Activated CD4-positive, alpha-beta T cell treated with anti-CD3 and anti-CD28 coated beads for 36 hours (primary cell): Measurements from ENCODE around the gene MCF2L2. TPM values are rescaled to one million over a fixed set of nuclear protein-coding genes. Genes with fewer than 3 reads are reported as not detected.
"Not testable (repeated sequence)": the region's sequence is repeated elsewhere in the genome, so short reads cannot be mapped to it uniquely, and the experiment has no call there.

ENCODE experiments used
- ATAC-seq: fragments of 200-7000 bp; cut with Tn5 transposase; one replicate; pipeline ENCODE4 v1.10.0; 2021; ENCODE audit warnings: mild to moderate bottlenecking, moderate library complexity
- CTCF ChIA-PET: fragments of 350-600 bp; sonication (Branson Sonifier 250); formaldehyde crosslinking; loops from one replicate; lab custom pipeline; 2021; ENCODE audit warnings: antibody characterized with exemption; lab: Charles Lee
- POLR2A ChIA-PET: fragments of 350-600 bp; sonication (Branson Sonifier 250); formaldehyde crosslinking; loops from one replicate; lab custom pipeline; 2021; ENCODE audit warnings: antibody characterized with exemption, inconsistent platforms; lab: Charles Lee
- DNase-seq: peaks from one replicate; pipeline ENCODE4 v3.0.0-alpha.2; 2020
- H3K27ac Mint-ChIP-seq: one replicate; pipeline ENCODE4 v1.8.0; 2021; ENCODE audit warnings: mixed read lengths
- H3K27me3 Mint-ChIP-seq: one replicate; pipeline ENCODE4 v1.8.0; 2021; ENCODE audit warnings: mixed read lengths
- H3K36me3 Mint-ChIP-seq: one replicate; pipeline ENCODE4 v1.8.0; 2021; ENCODE audit warnings: low read depth, mixed read lengths
- H3K4me1 Mint-ChIP-seq: one replicate; pipeline ENCODE4 v1.8.0; 2021; ENCODE audit warnings: mixed read lengths
- H3K4me3 Mint-ChIP-seq: one replicate; pipeline ENCODE4 v1.8.0; 2021; ENCODE audit warnings: mild to moderate bottlenecking, moderate library complexity, mixed read lengths
- H3K9me3 Mint-ChIP-seq: one replicate; pipeline ENCODE4 v1.8.0; 2021; ENCODE audit warnings: low read depth, mixed read lengths
- intact Hi-C, 2 experiments: fragments of 100-400 bp; cut with DNase I in 1 of 2; cut with micrococcal nuclease in 1 of 2; formaldehyde crosslinking; loops; one replicate each; pipeline versions ENCODE4 v1.14.2 to v1.15.1; 2022 to 2024; cut with DNase I, micrococcal nuclease
- total RNA-seq, 2 experiments: library from RNA; stranded (reverse); gene quantifications; one replicate each; pipeline ENCODE4 v1.2.3, GENCODE V29; 2021

MCF2L2 gene
- 1 to 10 TPM; 1.9 to 2.3 TPM for total RNA-seq

- intact Hi-C loops, result loop anchor here in 1 of 2 experiments (1.0 to 10.0 kb wide), 4 partner anchors 143 to 836 kb away; partner anchors contain the start of genes CAMK2N2 and MCCC1
- ATAC-seq (peak; percentile 85), DNase-seq (peak; percentile 92)
- Mint-ChIP-seq H3K4me1 (peaks cover 43% of the 10 kb centered on the region), H3K36me3 (no peaks in the 10 kb centered on the region), H3K9me3 (no peaks in the 10 kb centered on the region), H3K27me3 (peaks cover 11% of the 10 kb centered on the region), H3K27ac (peak within 1 kb of the TSS; percentile 79), H3K4me3 (peak within 1 kb of the TSS; percentile 79)
- ChIA-PET POLR2A (interaction anchor here (0.6 kb wide), 1 partner anchor 49 kb away, joined by 3 read pairs; no protein-coding TSS in a partner anchor), CTCF (interaction anchor here (0.5 to 1.6 kb wide), 10 partner anchors 15 to 339 kb away, joined by 3 to 5 read pairs (median 3); no protein-coding TSS in a partner anchor)
These were observed at the start of gene MCF2L2 for GRCh38 chr3:183428447-183429211. TSS of gene MCF2L2 (minus strand) at chr3:183428619. CDS start at chr3:183427977, 642 bp downstream.

- ATAC-seq (no peak), DNase-seq (no peak)
- intact Hi-C loops, result no loop called here
- POLR2A ChIA-PET, result interaction anchor here (0.6 kb wide), 1 partner anchor 49 kb away, joined by 3 read pairs; the partner anchor contains the start of gene MCF2L2
- H3K4me1 Mint-ChIP-seq, result peaks cover 14% of the 10 kb centered on the region
- CTCF ChIA-PET, result interaction anchor here (0.9 to 2.4 kb wide), 4 partner anchors 12 to 289 kb away, joined by 3 to 6 read pairs (median 4); no protein-coding TSS in a partner anchor
- no peaks in the 10 kb centered on the region for H3K9me3 Mint-ChIP-seq
- H3K27ac Mint-ChIP-seq, result no peak overlapping the region
- H3K4me3 Mint-ChIP-seq, result no peak overlapping the region
- no peaks in the 10 kb centered on the region for H3K36me3 Mint-ChIP-seq
- no peaks in the 10 kb centered on the region for H3K27me3 Mint-ChIP-seq
These were observed 49.5 kb upstream of the MCF2L2 start for GRCh38 chr3:183477801-183478456.

GRCh38 chr3:183475764-183476162 is 47.3 kb upstream of the MCF2L2 start:
- H3K4me1 Mint-ChIP-seq, ATAC-seq, H3K27me3 Mint-ChIP-seq, intact Hi-C loops, H3K27ac Mint-ChIP-seq, H3K9me3 Mint-ChIP-seq, POLR2A ChIA-PET, H3K4me3 Mint-ChIP-seq, H3K36me3 Mint-ChIP-seq, DNase-seq: not testable (repeated sequence)
- CTCF ChIA-PET, result interaction anchor here (0.5 to 2.2 kb wide), 7 partner anchors 10 to 732 kb away, joined by 3 to 9 read pairs (median 3); no protein-coding TSS in a partner anchor

GRCh38 chr3:183475016-183475763 is 46.8 kb upstream of the MCF2L2 start:
- no peak overlapping the region for H3K4me3 Mint-ChIP-seq
- ATAC-seq (no peak), DNase-seq (no peak)
- peaks cover 4% of the 10 kb centered on the region for H3K4me1 Mint-ChIP-seq
- H3K27ac Mint-ChIP-seq, result no peak overlapping the region
- H3K36me3 Mint-ChIP-seq, result no peaks in the 10 kb centered on the region
- CTCF ChIA-PET, result interaction anchor here (0.5 to 2.2 kb wide), 9 partner anchors 10 to 732 kb away, joined by 3 to 9 read pairs (median 3); no protein-coding TSS in a partner anchor
- no peaks in the 10 kb centered on the region for H3K27me3 Mint-ChIP-seq
- intact Hi-C loops, result no loop called here
- no peaks in the 10 kb centered on the region for H3K9me3 Mint-ChIP-seq
- POLR2A ChIA-PET, result no interaction called here

GRCh38 chr3:183473969-183474368 is 45.5 kb upstream of the MCF2L2 start:
- POLR2A ChIA-PET, result no interaction called here

GRCh38 chr3:183472155-183472554 is 43.7 kb upstream of the MCF2L2 start:
- H3K27ac Mint-ChIP-seq, result no peak overlapping the region
- ChIA-PET POLR2A (interaction anchor here (0.7 kb wide), 1 partner anchor 63 kb away, joined by 3 read pairs; no protein-coding TSS in a partner anchor), CTCF (interaction anchor here (1.1 to 1.6 kb wide), 2 partner anchors 11 to 295 kb away, joined by 3 to 7 read pairs; no protein-coding TSS in a partner anchor)
- no peaks in the 10 kb centered on the region for H3K27me3 Mint-ChIP-seq
- intact Hi-C loops, result no loop called here
- DNase-seq, result no peak
- peaks cover 26% of the 10 kb centered on the region for H3K4me1 Mint-ChIP-seq
- no peak for ATAC-seq
- H3K36me3 Mint-ChIP-seq, result no peaks in the 10 kb centered on the region
- no peak overlapping the region for H3K4me3 Mint-ChIP-seq
- no peaks in the 10 kb centered on the region for H3K9me3 Mint-ChIP-seq

More at GRCh38 chr3:183473969-183474368, 45.5 kb upstream of the MCF2L2 start:
- ATAC-seq (no peak), DNase-seq (no peak)
- Mint-ChIP-seq H3K36me3 (no peaks in the 10 kb centered on the region), H3K27me3 (no peaks in the 10 kb centered on the region), H3K27ac (no peak overlapping the region), H3K9me3 (no peaks in the 10 kb centered on the region), H3K4me3 (no peak overlapping the region), H3K4me1 (peaks cover 10% of the 10 kb centered on the region)
- intact Hi-C loops, result no loop called here
- CTCF ChIA-PET, result interaction anchor here (1.1 to 2.0 kb wide), 5 partner anchors 14 to 292 kb away, joined by 3 to 9 read pairs (median 4); no protein-coding TSS in a partner anchor

GRCh38 chr3:183468424-183468823 is 40.0 kb upstream of the MCF2L2 start:
- intact Hi-C loops, result loop anchor here (2.0 to 10.0 kb wide), 7 partner anchors 34 to 786 kb away; partner anchors contain the start of genes MAP6D1 (in 1 of the 2), PARL (in 1 of the 2) and YEATS2 (in 1 of the 2)
- ChIA-PET POLR2A (interaction anchor here (0.7 to 1.1 kb wide), 3 partner anchors 29 to 236 kb away, joined by 3 to 5 read pairs (median 4); no protein-coding TSS in a partner anchor), CTCF (interaction anchor here (0.5 to 3.2 kb wide), 23 partner anchors 9 to 416 kb away, joined by 3 to 21 read pairs (median 3); partner anchors contain the start of genes B3GNT5 and PARL)
- H3K9me3 Mint-ChIP-seq, result no peaks in the 10 kb centered on the region
- H3K27me3 Mint-ChIP-seq, result no peaks in the 10 kb centered on the region
- no peak overlapping the region for H3K4me3 Mint-ChIP-seq
- no peaks in the 10 kb centered on the region for H3K36me3 Mint-ChIP-seq
- H3K27ac Mint-ChIP-seq, result peak overlapping the region; percentile 84
- no peak for DNase-seq
- H3K4me1 Mint-ChIP-seq, result peaks cover 26% of the 10 kb centered on the region
- peak; percentile 77 for ATAC-seq

GRCh38 chr3:183466575-183466974 is 38.2 kb upstream of the MCF2L2 start:
- Mint-ChIP-seq H3K27ac (no peak overlapping the region), H3K4me1 (peaks cover 26% of the 10 kb centered on the region), H3K27me3 (no peaks in the 10 kb centered on the region), H3K36me3 (no peaks in the 10 kb centered on the region), H3K9me3 (no peaks in the 10 kb centered on the region), H3K4me3 (no peak overlapping the region)
- intact Hi-C loops, result loop anchor here (5.0 to 10.0 kb wide), 3 partner anchors 231 to 788 kb away; partner anchors contain the start of gene YEATS2 (in 1 of the 2)
- ChIA-PET CTCF (no interaction called here), POLR2A (no interaction called here)
- no peak for ATAC-seq
- DNase-seq, result no peak

- intact Hi-C loops, result loop anchor here (5.0 to 10.0 kb wide), 3 partner anchors 232 to 789 kb away; partner anchors contain the start of gene YEATS2 (in 1 of the 2)
- H3K9me3 Mint-ChIP-seq, H3K4me3 Mint-ChIP-seq, DNase-seq, H3K36me3 Mint-ChIP-seq, ATAC-seq, CTCF ChIA-PET, POLR2A ChIA-PET, H3K27ac Mint-ChIP-seq, H3K27me3 Mint-ChIP-seq: not testable (repeated sequence)
- H3K4me1 Mint-ChIP-seq, result peaks cover 26% of the 10 kb centered on the region
These were observed 37.3 kb upstream of the MCF2L2 start for GRCh38 chr3:183465710-183466109.

- no peak for DNase-seq
- intact Hi-C loops, result loop anchor here in 1 of 2 experiments (10.0 kb wide), 1 partner anchor 790 kb away; no protein-coding TSS in a partner anchor
- ATAC-seq, result no peak
- Mint-ChIP-seq H3K36me3 (no peaks in the 10 kb centered on the region), H3K27ac (no peak overlapping the region), H3K4me1 (peaks cover 20% of the 10 kb centered on the region), H3K4me3 (no peak overlapping the region), H3K9me3 (no peaks in the 10 kb centered on the region), H3K27me3 (no peaks in the 10 kb centered on the region)
- ChIA-PET CTCF (interaction anchor here (0.6 to 1.1 kb wide), 4 partner anchors 15 to 340 kb away, joined by 3 to 4 read pairs (median 3); no protein-coding TSS in a partner anchor), POLR2A (no interaction called here)
These were observed 36.1 kb upstream of the MCF2L2 start for GRCh38 chr3:183464480-183464879.
